AG09319 (cell line): ENCODE measurements around the gene ERI3.

Source experiments
- DNase-seq: peaks from one replicate; pipeline ENCODE4 v3.0.0-alpha.2; 2010; ENCODE audit warnings: low read depth; ENCODE audit errors: extremely low read depth
- TF ChIP-seq, protein P1 (sequence below): IDR thresholded peaks from 2 replicates; pipeline ENCODE4 v1.5.1; 2011; ENCODE audit warnings: low read depth, mild to moderate bottlenecking, inconsistent platforms, low read length, moderate library complexity

The ERI3 gene

DNA sequence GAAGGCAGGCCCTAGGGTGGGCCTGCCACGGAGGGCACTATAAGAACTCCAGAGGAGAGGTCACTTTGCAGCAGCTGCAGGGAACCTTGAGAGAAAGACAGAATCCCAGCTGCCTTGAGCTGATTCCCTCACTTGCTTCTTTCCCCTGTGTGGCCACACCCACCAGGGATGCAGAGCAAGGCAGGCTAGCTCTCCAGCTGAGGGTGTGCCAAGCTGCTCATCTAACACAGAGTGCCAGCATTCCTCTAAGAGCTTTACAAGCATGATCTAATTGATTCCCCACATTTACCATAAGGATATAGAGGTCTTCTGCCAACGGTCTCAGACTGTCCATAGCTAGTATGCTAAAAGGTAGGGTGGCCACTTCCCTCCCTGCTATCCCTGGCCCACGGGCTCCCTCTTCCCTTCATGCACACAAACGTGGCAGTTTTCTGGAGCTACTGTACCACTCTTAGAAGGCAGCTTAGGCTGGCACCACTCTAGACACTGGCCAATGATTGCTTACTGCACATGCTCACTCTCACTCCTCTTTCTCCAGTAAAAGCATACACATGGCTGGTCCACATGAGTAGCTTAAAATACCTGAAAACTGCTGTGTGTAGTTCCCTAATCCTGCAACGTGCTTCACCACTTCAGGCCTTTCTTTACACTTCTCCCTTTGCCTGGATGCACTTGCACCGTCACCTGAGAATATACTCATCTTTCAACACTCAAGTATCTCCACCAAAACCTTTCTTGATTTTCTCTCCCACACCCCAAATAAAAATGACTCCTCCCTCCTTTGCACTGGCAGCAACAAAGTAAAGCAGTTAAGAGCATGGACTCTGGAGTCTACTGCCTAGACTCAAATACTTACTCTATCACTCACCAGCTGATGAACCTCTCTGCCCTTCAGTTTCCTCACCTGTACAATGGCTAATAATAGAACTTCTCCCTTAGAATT, 84.1 kb downstream of the ERI3 start:
- no peak for DNase-seq
- TF ChIP-seq, protein P1, sequence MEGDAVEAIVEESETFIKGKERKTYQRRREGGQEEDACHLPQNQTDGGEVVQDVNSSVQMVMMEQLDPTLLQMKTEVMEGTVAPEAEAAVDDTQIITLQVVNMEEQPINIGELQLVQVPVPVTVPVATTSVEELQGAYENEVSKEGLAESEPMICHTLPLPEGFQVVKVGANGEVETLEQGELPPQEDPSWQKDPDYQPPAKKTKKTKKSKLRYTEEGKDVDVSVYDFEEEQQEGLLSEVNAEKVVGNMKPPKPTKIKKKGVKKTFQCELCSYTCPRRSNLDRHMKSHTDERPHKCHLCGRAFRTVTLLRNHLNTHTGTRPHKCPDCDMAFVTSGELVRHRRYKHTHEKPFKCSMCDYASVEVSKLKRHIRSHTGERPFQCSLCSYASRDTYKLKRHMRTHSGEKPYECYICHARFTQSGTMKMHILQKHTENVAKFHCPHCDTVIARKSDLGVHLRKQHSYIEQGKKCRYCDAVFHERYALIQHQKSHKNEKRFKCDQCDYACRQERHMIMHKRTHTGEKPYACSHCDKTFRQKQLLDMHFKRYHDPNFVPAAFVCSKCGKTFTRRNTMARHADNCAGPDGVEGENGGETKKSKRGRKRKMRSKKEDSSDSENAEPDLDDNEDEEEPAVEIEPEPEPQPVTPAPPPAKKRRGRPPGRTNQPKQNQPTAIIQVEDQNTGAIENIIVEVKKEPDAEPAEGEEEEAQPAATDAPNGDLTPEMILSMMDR: no peak

DNA sequence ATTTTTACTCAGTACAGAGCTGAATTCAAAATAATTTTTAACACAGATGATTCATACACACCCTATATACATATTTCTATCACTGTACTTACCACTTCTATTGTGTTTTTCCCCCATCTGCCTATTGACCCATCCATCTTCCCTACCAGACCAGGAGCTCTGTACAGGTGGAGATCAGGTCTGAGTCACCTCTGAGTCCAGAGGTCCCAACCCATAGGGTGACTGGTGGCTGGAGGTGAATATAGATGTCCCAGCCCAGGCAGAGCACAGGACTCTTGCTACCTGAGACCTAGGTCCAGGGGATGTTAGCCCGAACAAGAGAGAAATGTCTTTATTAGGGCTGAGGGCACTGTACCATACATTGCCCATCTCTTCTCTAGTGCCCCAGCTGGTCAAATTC, 87.0 kb downstream of the ERI3 start:
- DNase-seq: no peak
- TF ChIP-seq, protein P1: no peak

DNA sequence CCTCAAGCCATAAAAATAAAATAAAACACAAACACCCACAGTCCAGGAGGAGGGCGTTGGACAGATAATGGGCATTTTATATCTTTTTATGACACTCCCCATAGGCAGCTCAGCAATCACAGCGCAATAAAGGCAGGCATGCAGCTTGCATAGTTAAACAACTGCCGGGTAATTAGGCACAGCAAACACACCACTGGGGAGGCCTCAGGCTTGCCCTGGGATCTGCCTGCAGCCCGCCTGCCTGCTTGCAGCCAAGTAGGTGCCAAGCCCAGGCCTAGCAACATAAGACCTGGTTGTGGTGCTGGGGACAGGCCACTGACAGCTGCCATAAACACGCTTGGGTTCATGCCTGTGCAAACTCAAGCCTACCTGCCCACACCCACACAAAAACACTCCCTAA, 87.6 kb downstream of the ERI3 start:
- TF ChIP-seq, protein P1: no peak
- no peak for DNase-seq

DNA sequence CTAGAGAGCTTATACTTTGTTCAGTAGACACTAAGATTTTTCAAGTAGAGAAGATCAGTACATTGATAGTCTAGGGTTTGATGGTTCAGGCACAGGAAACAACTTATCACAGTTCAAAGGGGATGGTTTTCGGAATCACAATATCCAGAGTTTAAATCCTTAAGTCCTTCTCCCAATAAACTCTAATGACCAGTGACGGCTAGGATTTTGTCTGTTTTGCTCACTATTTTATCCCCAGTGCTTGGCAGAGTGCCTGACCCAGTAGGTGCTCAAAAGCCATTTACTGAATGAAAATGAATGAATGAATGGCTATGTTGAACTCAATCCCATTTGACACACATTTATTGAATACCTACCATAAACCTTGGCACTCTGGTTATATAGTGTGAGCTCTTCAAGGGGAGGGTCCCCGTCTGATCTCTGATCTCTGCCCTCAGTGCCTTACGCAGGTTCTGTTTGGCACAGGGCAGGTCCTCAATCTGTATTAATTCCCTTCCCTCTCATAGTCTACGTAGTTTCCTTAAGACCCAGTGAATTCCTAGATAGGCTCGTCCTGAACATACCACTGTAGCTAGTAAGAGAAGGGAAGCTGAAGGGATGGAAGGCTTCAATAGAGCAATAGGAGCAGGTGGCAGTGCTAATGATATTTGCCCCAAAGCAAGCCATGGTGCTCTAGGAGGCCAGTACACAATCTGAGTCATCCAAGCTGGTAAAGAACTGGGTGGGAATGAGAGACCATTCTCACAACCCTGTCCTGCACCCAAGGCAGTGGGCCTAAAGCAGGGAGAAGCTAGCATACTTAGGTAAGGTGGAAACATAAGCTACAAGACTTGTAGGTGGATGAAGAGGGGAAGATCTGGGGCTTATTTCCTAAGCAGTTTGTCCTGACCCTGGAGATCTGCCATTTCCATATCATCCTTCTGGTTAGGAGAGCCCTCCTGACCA, 88.4 kb downstream of the ERI3 start:
- no peak for DNase-seq
- TF ChIP-seq, protein P1: no peak

DNA sequence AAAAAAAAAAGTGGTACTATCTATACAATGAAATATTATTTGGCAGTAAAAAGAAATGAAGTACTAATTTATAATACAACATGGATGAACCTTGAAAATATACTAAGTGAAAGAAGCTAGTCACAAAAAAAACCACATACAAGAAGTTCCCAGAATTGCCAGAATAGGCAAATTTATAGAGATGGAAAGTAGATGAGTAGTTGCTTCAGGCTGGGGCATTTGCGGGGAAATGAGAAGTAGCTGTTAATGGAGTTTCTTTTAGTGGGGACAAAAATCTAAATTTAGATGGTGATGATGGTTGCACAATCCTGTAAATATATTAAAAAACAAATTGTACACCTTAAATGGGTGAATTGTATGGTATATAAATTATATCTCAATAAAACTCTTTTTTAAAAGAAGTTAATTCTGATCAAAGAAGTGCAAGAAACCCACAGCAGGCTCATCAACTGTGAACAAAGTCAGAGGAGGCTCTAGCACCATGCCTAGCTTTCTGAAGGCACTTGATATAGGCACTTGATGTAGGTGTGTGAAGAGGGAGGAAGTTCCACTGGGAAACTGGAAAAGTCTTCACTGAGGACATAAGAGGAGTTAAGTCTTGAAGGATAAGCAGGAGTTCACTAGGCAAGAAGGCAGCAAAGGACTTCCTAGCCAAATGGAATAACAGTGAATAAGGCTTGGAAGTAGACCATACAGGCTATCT, 89.2 kb downstream of the ERI3 start:
- DNase-seq: no peak
- TF ChIP-seq, protein P1: no peak

DNA sequence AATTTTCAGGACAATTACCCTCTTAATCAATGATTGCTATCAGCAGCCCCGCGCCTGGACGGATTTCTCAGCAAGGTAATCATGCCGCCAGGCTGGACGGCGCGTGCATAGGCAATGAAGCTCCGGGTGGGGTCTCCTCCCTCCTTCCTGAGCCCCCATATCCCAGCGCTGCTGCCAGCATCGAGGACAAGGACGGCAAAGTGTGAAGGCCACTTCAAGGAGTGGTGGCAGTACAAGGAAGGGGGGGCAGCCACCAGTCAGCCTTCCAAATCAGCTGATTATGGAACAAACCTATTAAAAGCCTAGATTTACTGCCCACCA, 90.6 kb downstream of the ERI3 start:
- no peak for DNase-seq
- TF ChIP-seq, protein P1: no peak
